Aorta (tissue), 5 donors: Measurements from ENCODE around the gene RNASEH2C. TPM values are rescaled to one million over a fixed set of nuclear protein-coding genes. Genes with fewer than 3 reads are reported as not detected.
"Not testable (repeated sequence)": the region's sequence is repeated elsewhere in the genome, so short reads cannot be mapped to it uniquely, and the experiment has no call there.

Experiments
- ATAC-seq: fragments of 200-7000 bp; cut with Tn5 transposase; one replicate; pipeline ENCODE4 v1.9.1; 2022; ENCODE audit warnings: moderate library complexity; ENCODE audit not compliant: low FRiP score
- DNase-seq, 2 donors: peaks; one replicate each; pipeline ENCODE4 v3.0.0-alpha.2; 2020
- H3K27ac ChIP-seq, 2 donors: one replicate each; pipeline ENCODE4 v1.5.1; 2013; ENCODE audit warnings: low read length in 2 of 2, mild to moderate bottlenecking in 2 of 2, moderate library complexity in 2 of 2, control low read depth in 1 of 2, inconsistent platforms in 1 of 2, low read depth in 1 of 2
- H3K27me3 ChIP-seq, 2 donors: one replicate each; pipeline ENCODE4 v1.6.1; 2013; ENCODE audit warnings: control low read depth in 1 of 2, low read length in 1 of 2, mild to moderate bottlenecking in 1 of 2, moderate library complexity in 1 of 2; ENCODE audit not compliant: insufficient read depth in 2 of 2, control insufficient read depth in 1 of 2
- H3K36me3 ChIP-seq, 2 donors: one replicate each; pipeline ENCODE4 v1.6.1; 2013; ENCODE audit warnings: control low read depth in 1 of 2, low read length in 1 of 2, mild to moderate bottlenecking in 1 of 2; ENCODE audit not compliant: insufficient read depth in 2 of 2, control insufficient read depth in 1 of 2
- H3K4me1 ChIP-seq, 2 donors: one replicate each; pipeline ENCODE4 v1.6.1; 2013; ENCODE audit warnings: low read length in 2 of 2, control low read depth in 1 of 2, mild to moderate bottlenecking in 1 of 2, moderate library complexity in 1 of 2; ENCODE audit not compliant: insufficient read depth in 2 of 2, control insufficient read depth in 1 of 2
- H3K4me3 ChIP-seq, 2 donors: one replicate each; pipeline ENCODE4 v1.5.1; 2013; ENCODE audit warnings: low read length in 2 of 2, control low read depth in 1 of 2, mild to moderate bottlenecking in 1 of 2
- H3K9me3 ChIP-seq: one replicate; pipeline ENCODE4 v1.6.1; 2013; ENCODE audit warnings: mild to moderate bottlenecking, low read length; ENCODE audit not compliant: control insufficient read depth
- WGBS, 2 donors: extraction: QIAGEN DNeasy Blood & Tissue Kit; methylation state at CpG; one replicate each; pipeline ENCODE4 v1.1.7; 2013; 5-methylcytosine and 5-hydroxymethylcytosine counted together
- intact Hi-C, 2 donors: fragments of 100-400 bp; cut with DNase I; formaldehyde crosslinking; loops; one replicate each; pipeline versions ENCODE4 v1.14.2 to v1.15.0; 2022
- polyA plus RNA-seq, 2 donors: library from polyadenylated mRNA; stranded (reverse); fragments of 200-250 nt; gene quantifications; one replicate each; pipeline ENCODE4 v1.2.3, GENCODE V29; 2013
- total RNA-seq, 2 donors: library from RNA; stranded (reverse); fragmentation: NEBNext Ultra II Directional; extraction: Animal tissue kit (Norgen Biotek cat#: 25700); gene quantifications; one replicate each; pipeline ENCODE4 v1.2.1, GENCODE V29; 2021
- donor health status: healthy with polysubstance abuse.
- donor health status: Bipolar disorder and iron deficiency.
- donor health status: DM: no; HTN: no; CAD: no.
- donor health status: DM: no; HTN: no; CAD: no.
- donor health status: DM: yes; HTN: yes; CAD: no.

RNASEH2C gene
- total and polyA plus RNA-seq, 4 donors: 53.5 to 113 (median 68.9) TPM

DNA sequence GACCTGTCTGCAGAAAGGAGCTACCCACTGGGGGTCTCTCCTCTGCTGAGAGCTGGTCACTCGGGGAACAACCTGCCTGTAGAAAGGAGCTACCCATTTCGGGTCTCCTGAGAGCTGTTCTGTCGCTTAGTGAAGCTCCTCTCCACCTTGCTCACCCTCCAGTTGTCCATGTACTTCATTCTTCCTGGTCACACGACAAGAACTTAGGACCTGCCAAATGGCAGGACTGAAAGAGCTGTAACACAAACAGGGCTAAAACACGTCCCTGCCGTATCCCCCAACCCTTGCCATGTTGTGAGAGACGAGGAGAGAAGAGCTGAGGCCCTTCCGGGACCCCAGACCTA, 24.1 kb upstream of the RNASEH2C start:
- H3K36me3 ChIP-seq: no peaks in the 10 kb centered on the region
- no peak overlapping the region for H3K27ac ChIP-seq
- no peaks in the 10 kb centered on the region for H3K4me1 ChIP-seq
- intact Hi-C loops: no loop called here
- ATAC-seq (no peak), DNase-seq (no peak)
- no peak overlapping the region for H3K4me3 ChIP-seq
- WGBS, 2 donors: 78 to 79% methylated on average over 8 of the region's 8 CpGs
- H3K9me3 ChIP-seq: no peaks in the 10 kb centered on the region
- H3K27me3 ChIP-seq: no peaks in the 10 kb centered on the region

DNA sequence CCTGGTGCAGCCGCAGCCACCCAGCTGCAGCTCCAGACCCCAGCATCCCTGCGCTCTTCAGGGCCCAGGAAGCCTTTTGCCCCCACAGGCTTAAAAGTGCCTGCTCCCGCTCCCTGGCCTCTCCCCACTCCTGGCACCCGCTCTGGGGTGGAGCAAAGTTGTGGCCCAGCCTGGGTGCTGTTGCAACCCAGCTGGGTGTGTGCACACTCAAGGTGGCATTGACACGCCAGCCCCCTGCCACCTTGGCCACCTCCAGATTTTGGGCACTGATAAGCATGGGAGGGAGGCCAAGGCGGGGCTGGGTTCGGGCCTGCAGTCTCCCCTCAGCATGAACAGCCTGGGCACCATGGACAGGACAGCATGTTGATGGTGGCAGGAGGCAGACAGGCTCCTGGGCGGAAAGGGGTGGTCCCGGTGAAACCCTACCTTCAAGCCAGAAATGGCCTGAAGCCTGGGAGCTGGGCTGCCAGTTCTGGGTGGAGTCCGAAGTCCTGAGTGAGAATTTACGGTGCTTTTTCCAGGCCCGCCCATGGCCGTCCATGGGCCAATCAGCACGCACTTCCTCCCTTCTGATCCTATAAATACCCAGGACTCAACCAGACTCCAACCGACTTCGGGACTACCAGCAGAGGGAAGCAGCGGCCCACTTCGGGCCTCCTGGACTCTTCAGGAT, 23.6 kb upstream of the RNASEH2C start:
- no peak overlapping the region for H3K27ac ChIP-seq
- H3K36me3 ChIP-seq: no peaks in the 10 kb centered on the region
- H3K4me1 ChIP-seq: no peaks in the 10 kb centered on the region
- no peaks in the 10 kb centered on the region for H3K9me3 ChIP-seq
- H3K4me3 ChIP-seq: no peak overlapping the region
- no peaks in the 10 kb centered on the region for H3K27me3 ChIP-seq
- intact Hi-C loops: no loop called here
- DNase-seq (no peak), ATAC-seq (no peak)
- 82% methylated on average over 18 of the region's 18 CpGs for WGBS, 2 donors

DNA sequence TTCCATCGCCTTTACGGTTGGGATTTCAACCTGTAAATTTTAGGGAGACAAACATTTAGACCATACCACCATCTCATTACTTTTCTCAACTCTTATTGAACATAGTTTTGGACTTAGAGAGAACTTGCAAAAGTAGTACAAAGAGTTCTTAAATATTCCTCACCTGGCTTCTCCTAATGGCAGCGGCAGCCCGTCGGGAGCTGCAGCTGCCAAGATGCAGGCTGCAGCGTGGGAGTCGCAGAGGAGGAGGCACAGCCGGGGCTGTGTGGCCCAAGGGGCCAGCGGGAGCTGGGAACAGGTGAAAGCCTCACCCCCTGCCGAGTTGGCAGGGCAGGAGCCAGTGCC, 23.1 kb upstream of the RNASEH2C start:
- no peak for DNase-seq
- no peaks in the 10 kb centered on the region for H3K9me3 ChIP-seq
- no peak overlapping the region for H3K27ac ChIP-seq
- 73 to 77% methylated on average over 9 to 10 of the region's 10 CpGs for WGBS, 2 donors
- H3K27me3 ChIP-seq: no peaks in the 10 kb centered on the region
- no peak overlapping the region for H3K4me3 ChIP-seq
- H3K4me1 ChIP-seq: no peaks in the 10 kb centered on the region
- ATAC-seq: no peak
- no peaks in the 10 kb centered on the region for H3K36me3 ChIP-seq
- intact Hi-C loops: no loop called here

DNA sequence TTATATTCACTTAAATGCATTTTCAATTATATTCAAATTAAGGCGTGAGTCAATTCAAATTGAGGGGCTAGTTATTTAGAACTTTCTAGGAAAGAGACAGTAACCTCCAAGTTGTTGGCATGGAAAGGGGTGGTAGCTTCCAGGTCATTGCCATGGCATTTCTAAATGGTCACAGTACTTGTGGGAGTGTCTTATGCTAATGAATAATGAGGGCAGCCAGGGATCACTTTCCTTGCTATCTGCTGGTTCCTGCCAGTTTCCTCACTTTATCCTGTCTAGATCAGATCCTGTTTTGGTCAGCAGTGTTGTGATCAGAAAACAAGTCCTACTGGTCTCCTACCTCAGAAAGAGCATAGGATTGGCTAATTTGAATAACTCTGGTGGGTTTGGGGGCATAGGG, 21.8 kb upstream of the RNASEH2C start:
- H3K36me3 ChIP-seq: no peaks in the 10 kb centered on the region
- H3K9me3 ChIP-seq: no peaks in the 10 kb centered on the region
- no peaks in the 10 kb centered on the region for H3K4me1 ChIP-seq
- intact Hi-C loops: no loop called here
- no peak overlapping the region for H3K27ac ChIP-seq
- no peak overlapping the region for H3K4me3 ChIP-seq
- DNase-seq: no peak
- H3K27me3 ChIP-seq: no peaks in the 10 kb centered on the region
- WGBS, 2 donors: 86 to 96% methylated on average over 1 of the region's 1 CpG
- ATAC-seq: no peak

DNA sequence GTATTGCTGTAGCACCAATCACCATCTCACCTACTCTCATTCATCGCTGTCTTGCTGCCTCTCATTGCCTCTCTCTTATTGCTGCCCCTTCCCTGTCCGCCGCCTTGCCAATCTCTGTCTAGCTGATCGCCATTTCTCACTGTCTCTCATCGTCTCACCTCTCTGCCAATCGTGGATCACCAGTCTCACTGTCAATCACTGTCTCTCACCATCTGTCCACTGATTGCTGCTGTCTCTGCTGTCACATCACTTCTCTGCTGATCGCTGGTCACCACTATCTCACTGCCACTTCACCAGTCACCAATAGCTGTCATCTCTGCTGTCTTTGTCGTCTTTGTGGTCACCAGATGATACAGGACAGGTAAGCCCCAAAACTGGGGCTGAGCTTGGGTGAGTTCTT, 20.6 kb upstream of the RNASEH2C start:
- Histone ChIP-seq H3K27me3 (no peaks in the 10 kb centered on the region), H3K4me3 (no peak overlapping the region), H3K36me3 (no peaks in the 10 kb centered on the region), H3K27ac (no peak overlapping the region), H3K4me1 (no peaks in the 10 kb centered on the region), H3K9me3 (no peaks in the 10 kb centered on the region)
- ATAC-seq (no peak), DNase-seq (no peak)
- intact Hi-C loops: no loop called here
- WGBS, 2 donors: 79 to 82% methylated on average over 8 of the region's 8 CpGs

DNA sequence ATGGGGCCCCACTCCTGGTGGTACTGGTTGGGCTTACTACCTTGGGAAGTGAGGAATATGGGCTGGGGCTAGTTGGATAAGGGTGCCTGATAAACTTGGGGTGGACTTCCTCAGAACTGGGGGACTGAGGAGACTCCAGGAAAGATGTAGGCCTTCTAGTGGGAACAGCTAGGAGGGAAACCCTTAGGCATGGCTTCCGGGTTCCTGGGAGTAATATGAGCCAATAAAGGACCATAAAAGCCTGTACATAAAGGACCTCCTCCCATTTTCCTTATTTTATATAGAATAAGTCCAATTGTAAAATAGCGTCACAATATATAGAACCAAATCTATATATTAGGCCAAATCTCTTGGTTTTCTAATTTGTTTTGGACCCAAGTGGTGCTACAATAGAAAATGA, 18.4 kb upstream of the RNASEH2C start:
- no peaks in the 10 kb centered on the region for H3K27me3 ChIP-seq
- H3K4me3 ChIP-seq: no peak overlapping the region
- 89 to 90% methylated on average over 2 of the region's 2 CpGs for WGBS, 2 donors
- H3K27ac ChIP-seq: no peak overlapping the region
- intact Hi-C loops: no loop called here
- no peaks in the 10 kb centered on the region for H3K4me1 ChIP-seq
- ATAC-seq: no peak
- no peaks in the 10 kb centered on the region for H3K36me3 ChIP-seq
- no peak for DNase-seq
- H3K9me3 ChIP-seq: no peaks in the 10 kb centered on the region

DNA sequence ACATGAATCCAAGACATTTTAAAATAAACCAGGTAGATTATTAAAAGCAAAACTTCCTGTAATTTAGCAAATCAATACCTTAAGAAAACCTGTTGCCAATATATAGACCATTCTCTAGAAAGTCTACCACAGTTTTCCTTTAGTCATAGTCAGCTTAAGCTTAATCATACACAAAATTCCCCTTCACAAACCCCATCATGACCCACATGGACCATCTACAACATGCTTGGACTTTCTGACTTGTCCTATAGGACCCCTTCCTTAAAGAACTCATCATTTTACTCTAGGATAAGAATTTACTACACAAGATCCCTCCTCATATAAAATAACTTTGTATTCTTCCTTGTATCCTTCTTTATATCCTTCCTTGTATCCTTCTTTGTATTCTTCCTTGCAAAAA, 16.2 kb upstream of the RNASEH2C start:
- DNase-seq (no peak), ATAC-seq (no peak)
- intact Hi-C loops: no loop called here
- H3K9me3 ChIP-seq: no peaks in the 10 kb centered on the region
- H3K4me1 ChIP-seq: no peaks in the 10 kb centered on the region
- H3K36me3 ChIP-seq: no peaks in the 10 kb centered on the region
- H3K4me3 ChIP-seq: no peak overlapping the region
- no peaks in the 10 kb centered on the region for H3K27me3 ChIP-seq
- no peak overlapping the region for H3K27ac ChIP-seq

DNA sequence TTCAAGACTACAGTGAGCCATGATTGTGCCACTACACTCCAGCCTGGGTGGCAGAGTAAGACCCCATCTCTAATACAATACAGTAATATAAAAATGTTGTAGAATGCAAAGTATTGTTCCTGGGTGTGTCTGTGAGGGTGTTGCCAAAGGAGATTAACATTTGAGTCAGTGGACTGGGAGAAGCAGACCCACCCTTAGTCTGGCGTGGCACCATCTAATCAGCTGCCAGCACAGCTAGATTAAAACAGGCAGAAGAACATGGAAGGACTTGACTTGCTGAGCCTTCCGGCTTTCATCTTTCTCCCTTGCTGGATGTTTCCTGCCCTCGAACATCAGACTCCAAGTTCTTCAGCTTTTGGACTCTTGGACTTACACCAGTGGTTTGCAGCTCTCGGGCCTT, 14.5 kb upstream of the RNASEH2C start:
- H3K36me3 ChIP-seq, H3K4me3 ChIP-seq, H3K9me3 ChIP-seq, DNase-seq, H3K27ac ChIP-seq, intact Hi-C loops, ATAC-seq, H3K27me3 ChIP-seq, H3K4me1 ChIP-seq: not testable (repeated sequence)
- WGBS, 2 donors: 80% methylated on average over 4 of the region's 4 CpGs

DNA sequence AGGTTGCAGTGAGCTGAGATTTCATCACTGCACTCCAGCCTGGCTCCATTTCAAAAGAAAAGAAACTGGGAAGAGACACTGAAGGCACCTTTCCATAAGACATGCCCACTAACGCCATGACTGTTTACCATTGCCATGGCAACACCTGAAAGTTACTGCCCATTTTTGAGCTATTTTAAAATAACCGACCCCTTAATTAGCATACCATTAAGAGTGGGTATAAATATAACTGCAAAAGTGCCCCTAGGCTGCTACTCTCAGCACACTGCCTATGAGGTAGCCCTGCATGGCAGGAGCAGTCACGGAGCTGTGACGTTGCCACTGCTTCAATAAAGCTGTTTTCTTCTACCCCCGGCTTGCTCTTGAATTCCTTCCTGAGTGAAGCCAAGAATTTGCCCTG, 9.9 kb upstream of the RNASEH2C start:
- H3K9me3 ChIP-seq: no peaks in the 10 kb centered on the region
- DNase-seq: no peak
- H3K27ac ChIP-seq: no peak overlapping the region
- no peaks in the 10 kb centered on the region for H3K4me1 ChIP-seq
- 57 to 58% methylated on average over 5 of the region's 5 CpGs for WGBS, 2 donors
- no peak overlapping the region for H3K4me3 ChIP-seq
- H3K36me3 ChIP-seq: no peaks in the 10 kb centered on the region
- no peak for ATAC-seq
- no peaks in the 10 kb centered on the region for H3K27me3 ChIP-seq
- intact Hi-C loops: no loop called here
